ENCODE data around the gene GRIK2. TPM values are rescaled to one million over a fixed set of nuclear protein-coding genes. Genes with fewer than 3 reads are reported as not detected.

Gene GRIK2
- total and polyA plus RNA-seq, 2 of the 4 experiments (the other 2 are of a cell fraction) = 8.2 to 15.2 TPM

DNA sequence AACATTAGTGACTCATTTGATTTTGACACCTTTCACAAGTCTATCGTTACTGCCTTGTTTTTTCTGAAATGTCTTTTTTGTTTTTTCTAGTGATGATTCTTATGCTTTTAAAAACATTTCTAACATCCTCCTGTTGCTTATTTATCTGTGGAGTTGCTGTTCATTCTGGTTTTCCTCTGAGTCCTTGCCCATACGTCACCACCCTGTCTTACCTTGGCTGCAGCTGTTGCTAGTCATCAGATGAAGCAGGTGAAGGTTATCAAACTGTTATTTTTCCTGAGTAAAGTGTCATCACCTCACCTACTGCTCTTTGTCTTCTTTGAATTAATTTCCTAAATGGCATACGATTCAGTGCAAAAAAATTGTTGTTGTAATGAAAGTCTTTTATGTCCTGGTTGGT lies 376.6 kb downstream of the GRIK2 start:
- H3K79me1 ChIP-seq (ENCODE audit: low read depth in 1 of 2, low read length in 2 of 2) = no peaks in the 10 kb centered on the region
- H4K8ac ChIP-seq (ENCODE audit: low read depth in 2 of 2, low read length in 2 of 2) = no peak overlapping the region
- dilution Hi-C loops (cut with HindIII; ENCODE audit: low sequenced_read_pairs, unreplicated experiment) (no loop called here), in situ Hi-C loops (cut with MboI; ENCODE audit: low sequenced_read_pairs) (no loop called here), intact Hi-C loops (cut with micrococcal nuclease) (loop anchor here (10.0 kb wide), 1 partner anchor 915 kb away; no protein-coding TSS in a partner anchor)
- no peak overlapping the region for H3K18ac ChIP-seq (ENCODE audit: low read depth, low read length)
- no peak overlapping the region for H3K14ac ChIP-seq (replicated peaks; ENCODE audit: low read depth, low read length)
- H2BK20ac ChIP-seq (ENCODE audit: low read depth, low read length) = no peak overlapping the region
- no peaks in the 10 kb centered on the region for H3K9me3 ChIP-seq (ENCODE audit: control insufficient read depth, insufficient read depth, low read length)
- H2BK120ac ChIP-seq (ENCODE audit: low read depth, low read length) = no peak overlapping the region
- H3K4me2 ChIP-seq (ENCODE audit: low read depth, low read length) = no peak overlapping the region
- H3K4ac ChIP-seq (ENCODE audit: low read depth, low read length) = no peak overlapping the region
- H3K4me3 ChIP-seq (ENCODE audit: insufficient read depth, low read depth, low read length) = no peak overlapping the region
- H2BK5ac ChIP-seq (ENCODE audit: low read depth, low read length, poor library complexity, severe bottlenecking) = no peak overlapping the region
- no peak for ATAC-seq (ENCODE audit: low read depth)
- no peaks in the 10 kb centered on the region for H4K20me1 ChIP-seq (ENCODE audit: insufficient read depth, low read length)
- H3K4me1 ChIP-seq (ENCODE audit: control insufficient read depth, insufficient read depth, low read length) = no peaks in the 10 kb centered on the region
- DNase-seq = no peak
- POLR2A ChIA-PET (ENCODE audit: unreplicated experiment) = no interaction called here
- no peak overlapping the region for H3K56ac ChIP-seq (ENCODE audit: extremely low read depth, insufficient read depth, low read length)
- CTCF ChIA-PET = no interaction called here
- H3K23ac ChIP-seq (ENCODE audit: low read depth, low read length) = no peak overlapping the region
- H3K36me3 ChIP-seq (ENCODE audit: control insufficient read depth, insufficient read depth, low read length) = no peaks in the 10 kb centered on the region
- no peak overlapping the region for H2AK9ac ChIP-seq (replicated peaks; ENCODE audit: low read depth, low read length, poor library complexity)
- H3K9me1 ChIP-seq (ENCODE audit: insufficient read depth, low read length) = no peaks in the 10 kb centered on the region
- TF ChIP-seq RCOR1 (IDR thresholded peaks at IDR 0.05; ENCODE audit: insufficient replicate concordance, low read length) (no peak), CHD1 (IDR thresholded peaks at IDR 0.05; ENCODE audit: low read depth, low read length) (no peak), RAD21 (IDR thresholded peaks at IDR 0.05; ENCODE audit: low read length) (no peak), MAZ (IDR thresholded peaks at IDR 0.05; ENCODE audit: borderline replicate concordance, low read depth, low read length) (no peak), MXI1 (IDR thresholded peaks at IDR 0.05; ENCODE audit: borderline replicate concordance, low read depth, low read length) (no peak), FOS (IDR thresholded peaks at IDR 0.05; ENCODE audit: low read depth, low read length) (no peak), BHLHE40 (IDR thresholded peaks at IDR 0.05; ENCODE audit: low read depth, low read length) (no peak), CEBPB (IDR thresholded peaks at IDR 0.05; ENCODE audit: low read depth, low read length) (no peak), NFE2L2 (IDR thresholded peaks at IDR 0.05; ENCODE audit: low read depth, low read length) (no peak), RFX5 (IDR thresholded peaks at IDR 0.05; ENCODE audit: low read depth, low read length) (no peak), MAFK (IDR thresholded peaks at IDR 0.05; ENCODE audit: low read depth, low read length) (no peak), SMC3 (IDR thresholded peaks at IDR 0.05; ENCODE audit: low read depth, low read length) (no peak)
- TF ChIP-seq, protein P1, sequence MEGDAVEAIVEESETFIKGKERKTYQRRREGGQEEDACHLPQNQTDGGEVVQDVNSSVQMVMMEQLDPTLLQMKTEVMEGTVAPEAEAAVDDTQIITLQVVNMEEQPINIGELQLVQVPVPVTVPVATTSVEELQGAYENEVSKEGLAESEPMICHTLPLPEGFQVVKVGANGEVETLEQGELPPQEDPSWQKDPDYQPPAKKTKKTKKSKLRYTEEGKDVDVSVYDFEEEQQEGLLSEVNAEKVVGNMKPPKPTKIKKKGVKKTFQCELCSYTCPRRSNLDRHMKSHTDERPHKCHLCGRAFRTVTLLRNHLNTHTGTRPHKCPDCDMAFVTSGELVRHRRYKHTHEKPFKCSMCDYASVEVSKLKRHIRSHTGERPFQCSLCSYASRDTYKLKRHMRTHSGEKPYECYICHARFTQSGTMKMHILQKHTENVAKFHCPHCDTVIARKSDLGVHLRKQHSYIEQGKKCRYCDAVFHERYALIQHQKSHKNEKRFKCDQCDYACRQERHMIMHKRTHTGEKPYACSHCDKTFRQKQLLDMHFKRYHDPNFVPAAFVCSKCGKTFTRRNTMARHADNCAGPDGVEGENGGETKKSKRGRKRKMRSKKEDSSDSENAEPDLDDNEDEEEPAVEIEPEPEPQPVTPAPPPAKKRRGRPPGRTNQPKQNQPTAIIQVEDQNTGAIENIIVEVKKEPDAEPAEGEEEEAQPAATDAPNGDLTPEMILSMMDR (conservative IDR thresholded peaks at IDR 0.05; ENCODE audit: low read depth, low read length) = no peak
- TF ChIP-seq, protein P2, sequence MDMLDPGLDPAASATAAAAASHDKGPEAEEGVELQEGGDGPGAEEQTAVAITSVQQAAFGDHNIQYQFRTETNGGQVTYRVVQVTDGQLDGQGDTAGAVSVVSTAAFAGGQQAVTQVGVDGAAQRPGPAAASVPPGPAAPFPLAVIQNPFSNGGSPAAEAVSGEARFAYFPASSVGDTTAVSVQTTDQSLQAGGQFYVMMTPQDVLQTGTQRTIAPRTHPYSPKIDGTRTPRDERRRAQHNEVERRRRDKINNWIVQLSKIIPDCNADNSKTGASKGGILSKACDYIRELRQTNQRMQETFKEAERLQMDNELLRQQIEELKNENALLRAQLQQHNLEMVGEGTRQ (IDR thresholded peaks at IDR 0.05; ENCODE audit: low read depth, low read length) = no peak
- H2AFZ ChIP-seq (replicated peaks; ENCODE audit: low read length, poor library complexity) = no peak overlapping the region
- H3K9ac ChIP-seq (ENCODE audit: low read depth, low read length) = no peak overlapping the region
- BruUV-seq (replicated peaks) = no TSS peak
- H2BK15ac ChIP-seq (ENCODE audit: low read depth, low read length) = no peak overlapping the region
- H2AK5ac ChIP-seq (ENCODE audit: low read depth, low read length) = no peak overlapping the region
- H3K27ac ChIP-seq (ENCODE audit: insufficient read depth, low read length) = no peak overlapping the region
- H3K27me3 ChIP-seq (ENCODE audit: control insufficient read depth, insufficient read depth, low read length) = no peaks in the 10 kb centered on the region
- H4K5ac ChIP-seq (ENCODE audit: low read depth, low read length) = no peak overlapping the region
- no CpG with 5 or more reads among the region's 3 CpGs for whole genome bisulfite sequencing, 2 experiments (ENCODE audit: extremely low coverage in 2 of 2, insufficient read length in 1 of 2)
- H4K91ac ChIP-seq (ENCODE audit: insufficient read depth, low read depth, low read length) = no peak overlapping the region

Measured in IMR-90 (cell line).